Stimulated activated CD4-positive, alpha-beta T cell treated with anti-CD3 and anti-CD28 coated beads, Interleukin-4, amount 100 ng/mL, for 48 hours (primary cell): Measurements from ENCODE around the gene USP20.

ENCODE experiments used
- DNase-seq, 2 donors: peaks; one replicate each; pipeline ENCODE4 v3.0.0-alpha.2; 2020; ENCODE audit warnings: low read depth in 2 of 2

USP20 gene

DNA sequence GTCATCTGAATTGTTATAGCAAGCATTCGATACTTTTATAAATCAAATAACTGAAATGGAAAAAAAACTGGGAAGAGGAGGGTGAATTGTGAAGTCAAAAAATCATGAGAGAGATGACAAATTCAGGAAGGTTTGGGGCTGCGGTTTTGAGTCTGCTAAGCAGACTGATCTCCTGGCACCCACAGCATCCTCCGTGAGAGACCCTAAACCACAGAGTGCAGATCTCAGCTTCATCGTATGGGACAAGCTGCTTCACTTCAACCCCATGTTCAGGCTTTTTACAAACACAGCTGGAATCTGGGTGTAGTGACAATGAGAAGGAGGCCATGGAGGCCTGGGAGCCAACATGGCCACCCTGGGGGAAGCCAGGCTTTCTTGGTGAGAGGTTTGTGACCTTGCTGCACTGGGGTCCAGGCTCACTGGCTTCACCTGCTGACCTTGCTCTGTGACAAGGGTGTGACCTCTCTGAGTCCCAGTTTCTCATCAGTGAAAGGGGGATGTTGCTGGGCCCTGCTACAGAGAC is 19.4 kb downstream of the USP20 start:
- DNase-seq = no peak

- no peak for DNase-seq
Observed at GRCh38 chr9:129857207-129857606, 21.9 kb downstream of the USP20 start.

DNA sequence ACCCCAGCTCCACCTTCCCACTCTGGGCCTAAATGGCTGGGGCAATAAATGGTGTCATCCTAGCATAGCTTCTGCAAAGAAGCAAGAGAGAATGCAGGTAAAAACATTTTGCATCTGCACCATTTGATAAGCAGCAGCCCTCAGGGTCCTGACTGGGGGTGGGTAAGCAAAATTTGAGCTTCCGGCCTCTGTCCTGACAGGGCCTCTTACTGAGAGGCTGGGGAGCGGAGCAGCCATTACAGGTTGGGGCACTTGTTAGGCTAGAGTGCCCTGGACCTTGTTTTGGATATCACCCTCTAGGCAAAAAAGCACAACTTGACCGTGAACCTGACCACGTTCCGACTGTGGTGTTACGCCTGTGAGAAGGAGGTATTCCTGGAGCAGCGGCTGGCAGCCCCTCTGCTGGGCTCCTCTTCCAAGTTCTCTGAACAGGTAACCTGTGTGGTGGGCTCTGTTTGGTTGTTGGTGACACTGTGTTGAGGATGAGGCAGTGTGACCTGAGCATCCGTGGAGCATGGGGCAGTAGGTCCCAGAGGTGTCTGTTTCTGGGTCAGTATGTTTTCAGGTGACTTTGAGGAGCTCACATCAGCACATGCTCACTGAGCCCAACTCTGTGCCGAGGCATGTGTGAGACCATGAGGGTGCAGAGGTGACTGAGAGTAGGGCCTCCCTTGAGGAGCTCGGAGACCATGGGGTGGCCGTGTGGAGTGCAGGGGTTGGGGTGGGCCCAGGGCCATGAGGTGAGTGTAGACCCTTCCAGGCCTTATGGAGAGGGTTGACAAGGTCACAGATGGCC is 23.1 kb downstream of the USP20 start:
- no peak for DNase-seq

DNA sequence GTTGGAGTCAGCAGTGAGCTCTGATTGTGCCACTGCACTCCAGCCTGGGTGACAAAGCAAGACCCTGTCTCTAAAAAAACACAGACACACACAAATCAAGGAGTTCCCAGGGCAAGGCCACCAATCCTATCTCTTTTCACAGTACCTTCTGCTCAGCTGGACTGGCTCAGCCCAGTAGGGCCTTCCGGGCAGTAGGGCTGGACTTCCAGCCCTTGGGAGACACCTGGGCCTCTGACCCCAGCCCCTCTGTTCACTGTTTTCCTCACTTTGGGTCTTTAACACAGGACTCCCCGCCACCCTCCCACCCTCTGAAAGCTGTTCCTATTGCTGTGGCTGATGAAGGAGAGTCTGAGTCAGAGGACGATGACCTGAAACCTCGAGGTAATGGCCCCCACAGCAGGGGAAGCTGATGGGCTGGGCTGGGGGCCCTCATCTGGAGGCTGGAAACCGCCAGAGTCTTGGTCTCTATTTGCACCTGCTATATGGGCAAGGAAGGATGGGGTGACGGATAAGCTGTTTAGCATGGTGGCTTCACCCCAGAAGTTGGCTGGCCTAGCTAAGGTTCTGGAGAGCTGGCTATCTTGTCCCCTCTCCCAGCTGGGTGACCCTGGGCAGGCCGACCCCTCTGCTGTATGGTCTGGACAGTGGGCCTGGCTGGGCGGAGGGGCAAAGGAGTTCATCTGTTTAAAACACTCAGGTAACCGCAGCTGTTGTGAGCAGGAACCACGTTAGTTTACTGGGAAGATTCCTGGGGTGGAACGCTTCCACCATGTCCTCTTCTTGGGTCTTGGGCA is 25.6 kb downstream of the USP20 start:
- DNase-seq = peak in 1 of 2 donors; percentile 28

DNA sequence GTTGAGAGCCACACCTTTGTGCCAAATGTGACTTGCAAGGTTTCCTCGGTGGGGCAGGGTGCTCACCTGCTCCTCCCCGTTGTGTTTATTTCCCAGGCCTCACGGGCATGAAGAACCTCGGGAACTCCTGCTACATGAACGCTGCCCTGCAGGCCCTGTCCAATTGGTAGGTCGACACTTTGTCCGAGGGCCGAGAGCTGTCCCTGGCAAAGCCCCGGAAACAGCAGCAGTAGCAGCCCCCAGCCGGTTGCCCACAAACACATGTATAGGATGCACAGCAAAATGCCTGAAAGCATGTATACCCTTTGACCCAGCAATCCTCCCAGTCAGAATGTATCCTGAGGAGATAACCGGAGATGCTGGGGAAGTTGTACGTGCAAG is 26.2 kb downstream of the USP20 start:
- DNase-seq = no peak

DNA sequence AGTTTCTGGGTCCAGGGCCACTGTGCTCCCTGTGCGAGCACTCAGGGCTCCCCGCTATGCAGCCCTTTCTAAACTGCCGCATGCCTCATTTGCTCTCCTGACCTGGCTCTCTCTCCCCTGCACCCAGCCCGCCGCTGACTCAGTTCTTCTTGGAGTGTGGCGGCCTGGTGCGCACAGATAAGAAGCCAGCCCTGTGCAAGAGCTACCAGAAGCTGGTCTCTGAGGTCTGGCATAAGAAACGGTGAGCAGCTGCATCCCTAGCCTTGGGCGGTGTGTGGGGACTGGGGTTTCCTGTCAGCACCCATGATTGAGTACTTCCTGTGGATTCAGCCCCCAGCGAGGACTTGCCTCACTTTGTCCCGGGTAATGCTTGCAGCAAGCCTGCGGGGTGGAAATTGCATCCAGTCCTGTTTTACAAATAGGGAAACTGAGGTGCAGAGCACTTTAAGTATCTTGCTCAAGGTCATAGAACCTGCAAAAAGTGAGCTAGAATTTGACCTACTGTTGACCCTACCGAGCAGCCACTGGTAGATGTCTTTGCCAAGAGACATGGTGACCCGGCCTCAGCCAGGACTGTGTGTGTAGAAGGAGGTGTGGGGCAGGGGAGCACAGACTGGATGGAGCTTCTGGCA is 27.9 kb downstream of the USP20 start:
- DNase-seq = peak; percentile 44 to 60

DNA sequence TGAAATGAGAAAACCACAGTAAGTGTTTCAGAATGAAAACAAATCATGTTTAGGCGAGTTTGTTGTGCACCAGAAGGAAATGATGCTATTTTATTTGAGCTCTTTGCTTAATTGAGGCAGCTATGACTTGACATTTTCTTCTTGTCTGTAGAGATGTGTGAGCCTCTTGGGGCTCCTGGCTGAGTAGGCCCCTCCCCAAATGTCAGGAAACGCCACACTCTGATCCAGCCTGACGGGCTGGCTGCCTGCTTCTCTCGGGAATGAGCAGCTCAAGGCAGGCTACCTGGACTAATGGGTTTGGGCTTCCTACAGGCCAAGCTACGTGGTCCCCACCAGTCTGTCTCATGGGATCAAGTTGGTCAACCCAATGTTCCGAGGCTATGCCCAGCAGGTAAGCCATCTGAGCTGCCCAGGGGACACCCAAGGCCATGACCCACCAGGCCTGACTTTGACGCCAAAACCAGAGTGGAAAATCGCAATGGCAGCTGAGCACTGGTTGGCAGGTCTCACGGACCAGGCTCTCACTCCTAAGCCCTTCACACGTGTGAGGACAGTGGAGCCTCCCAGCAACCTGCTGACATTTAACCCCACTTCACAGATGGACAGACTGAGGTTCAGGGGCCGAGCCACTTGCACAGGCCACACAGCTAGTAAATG is 29.9 kb downstream of the USP20 start:
- DNase-seq = no peak

- DNase-seq = no peak
Observed at GRCh38 chr9:129865668-129866320, 30.5 kb downstream of the USP20 start.

DNA sequence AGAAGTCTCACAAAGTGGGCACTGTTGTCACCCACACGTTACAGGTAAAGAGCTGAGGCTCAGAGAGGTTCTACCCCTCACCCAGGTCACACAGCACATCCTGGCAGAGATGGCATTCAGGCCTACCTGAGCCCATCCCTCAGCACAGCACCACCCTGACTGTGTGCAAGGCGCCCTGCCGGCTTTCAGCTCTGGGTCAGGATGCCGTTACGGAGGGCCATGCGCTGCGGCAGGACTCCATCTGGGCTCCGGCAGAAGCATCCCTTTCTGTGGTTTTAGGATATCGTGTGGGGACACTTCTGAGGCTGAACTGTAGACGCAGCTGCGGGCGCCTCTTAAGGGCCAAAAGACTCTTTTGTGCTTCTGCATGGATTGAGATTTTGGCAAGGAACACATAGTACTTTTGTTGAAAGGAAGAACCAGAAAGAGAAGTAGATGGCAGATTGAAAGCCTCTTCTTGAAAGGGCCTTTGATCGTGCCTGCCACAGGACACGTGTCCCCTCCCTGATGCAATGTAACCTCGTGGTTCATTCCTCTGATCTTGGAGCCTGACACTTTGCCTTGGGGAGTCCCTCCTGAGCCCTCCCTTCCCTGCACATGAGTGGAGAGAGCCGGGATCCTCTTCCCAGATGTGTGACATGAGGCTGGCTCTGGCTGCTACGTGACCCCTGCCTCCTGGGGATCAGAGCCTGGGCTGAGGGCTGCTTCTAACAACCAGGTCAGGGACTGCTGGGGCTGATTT is 31.3 kb downstream of the USP20 start:
- peak in 1 of 2 donors; percentile 28 for DNase-seq

GRCh38 chr9:129867136-129868022 is 32.1 kb downstream of the USP20 start:
- DNase-seq = peak in 1 of 2 donors; percentile 24

DNA sequence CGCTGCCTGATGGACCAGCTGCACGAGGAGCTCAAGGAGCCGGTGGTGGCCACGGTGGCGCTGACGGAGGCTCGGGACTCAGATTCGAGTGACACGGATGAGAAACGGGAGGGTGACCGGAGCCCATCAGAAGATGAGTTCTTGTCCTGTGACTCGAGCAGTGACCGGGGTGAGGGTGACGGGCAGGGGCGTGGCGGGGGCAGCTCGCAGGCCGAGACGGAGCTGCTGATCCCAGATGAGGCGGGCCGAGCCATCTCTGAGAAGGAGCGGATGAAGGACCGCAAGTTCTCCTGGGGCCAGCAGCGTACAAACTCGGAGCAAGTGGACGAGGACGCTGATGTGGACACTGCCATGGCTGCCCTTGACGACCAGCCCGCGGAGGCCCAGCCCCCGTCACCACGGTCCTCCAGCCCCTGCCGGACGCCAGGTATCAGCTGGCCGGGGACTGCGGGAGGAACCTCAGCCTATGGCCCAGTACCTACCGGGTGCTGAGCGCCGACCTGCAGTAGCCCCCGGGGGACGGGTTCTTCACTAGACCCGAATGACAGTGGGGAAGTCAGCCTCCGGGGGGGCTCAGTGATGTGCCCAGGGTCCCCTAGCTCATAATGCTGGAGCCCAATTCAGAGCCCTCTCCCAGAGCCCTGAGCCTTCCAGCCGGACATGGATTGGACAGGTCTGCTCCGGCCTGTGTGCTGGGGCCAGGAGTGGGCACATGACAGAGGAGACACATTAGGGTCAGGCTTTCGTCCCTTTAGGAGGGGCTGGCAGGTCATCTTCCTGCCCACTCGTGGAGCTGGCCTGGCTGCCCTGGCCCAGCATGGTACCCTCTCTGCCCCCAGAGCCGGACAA is 33.0 kb downstream of the USP20 start:
- DNase-seq = no peak

GRCh38 chr9:129868872-129869486 is 33.7 kb downstream of the USP20 start:
- DNase-seq = peak; percentile 67 to 73

DNA sequence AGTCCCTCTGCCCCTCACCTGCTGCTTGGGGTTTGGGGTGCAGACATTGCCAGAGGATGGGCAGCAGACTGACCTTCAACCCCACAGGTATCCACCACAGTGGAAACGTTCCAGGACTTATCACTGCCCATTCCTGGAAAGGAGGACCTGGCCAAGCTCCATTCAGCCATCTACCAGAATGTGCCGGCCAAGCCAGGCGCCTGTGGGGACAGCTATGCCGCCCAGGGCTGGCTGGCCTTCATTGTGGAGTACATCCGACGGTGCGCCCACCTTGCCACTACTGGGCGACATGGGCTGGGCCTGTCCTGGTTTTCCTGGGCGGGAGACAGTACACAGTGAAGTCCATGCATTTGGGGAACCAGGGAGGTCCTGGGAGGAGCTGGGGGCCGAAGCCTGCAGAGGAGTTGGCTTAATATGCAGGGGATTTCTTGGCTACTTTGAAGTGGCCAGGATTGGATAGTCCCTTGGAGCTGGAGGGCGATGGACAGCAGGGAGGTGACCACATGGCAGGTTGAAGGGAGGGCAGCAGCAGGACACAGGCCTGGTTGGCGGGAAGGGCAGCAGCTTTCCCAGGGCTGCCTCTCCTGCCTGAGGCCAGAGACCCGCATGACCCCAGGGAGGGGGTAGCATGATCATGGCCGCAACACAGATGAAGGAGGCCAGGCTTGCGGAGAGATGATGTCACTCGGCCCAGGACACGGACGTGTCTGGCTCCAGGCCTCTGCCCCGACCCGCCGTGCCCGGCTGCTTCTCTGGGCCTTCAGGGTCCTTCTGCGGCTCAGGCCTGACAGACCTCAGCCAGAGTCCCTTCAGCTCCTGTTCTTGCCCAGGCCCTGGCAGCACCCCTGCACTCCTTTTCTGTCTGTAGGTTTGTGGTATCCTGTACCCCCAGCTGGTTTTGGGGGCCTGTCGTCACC is 34.6 kb downstream of the USP20 start:
- no peak for DNase-seq

- DNase-seq = no peak
Observed at GRCh38 chr9:129871046-129871445, 35.8 kb downstream of the USP20 start.

DNA sequence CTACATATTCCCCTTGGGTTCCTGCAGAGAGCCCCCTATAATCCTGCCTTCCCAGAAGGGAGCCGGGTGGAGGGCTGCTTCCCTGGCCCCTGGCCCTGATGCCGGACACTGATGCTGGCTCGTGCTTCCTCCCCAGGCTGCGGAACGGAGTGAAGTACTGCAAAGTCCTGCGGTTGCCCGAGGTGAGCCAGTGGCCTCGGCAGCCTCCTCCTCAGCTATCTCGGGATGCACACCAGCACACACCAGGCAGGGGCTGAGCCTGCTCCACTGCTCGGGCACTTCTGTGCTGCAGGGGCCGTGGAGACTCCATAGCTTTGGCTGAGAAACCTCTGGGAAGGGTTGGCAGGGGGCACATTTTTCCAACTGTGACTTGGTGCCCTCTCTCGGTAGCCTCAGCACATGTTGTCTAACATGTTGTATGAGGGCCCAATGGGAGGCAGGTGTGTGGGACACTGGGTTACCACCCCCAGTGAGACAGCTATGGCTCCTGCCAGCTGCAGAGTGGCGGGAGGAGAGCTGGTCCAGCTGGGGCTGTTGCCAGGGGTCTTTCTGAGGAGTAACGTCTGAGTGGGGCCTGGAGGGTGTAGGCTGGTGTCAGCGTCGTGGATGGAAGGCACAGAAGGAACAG is 38.4 kb downstream of the USP20 start:
- DNase-seq = no peak

DNA sequence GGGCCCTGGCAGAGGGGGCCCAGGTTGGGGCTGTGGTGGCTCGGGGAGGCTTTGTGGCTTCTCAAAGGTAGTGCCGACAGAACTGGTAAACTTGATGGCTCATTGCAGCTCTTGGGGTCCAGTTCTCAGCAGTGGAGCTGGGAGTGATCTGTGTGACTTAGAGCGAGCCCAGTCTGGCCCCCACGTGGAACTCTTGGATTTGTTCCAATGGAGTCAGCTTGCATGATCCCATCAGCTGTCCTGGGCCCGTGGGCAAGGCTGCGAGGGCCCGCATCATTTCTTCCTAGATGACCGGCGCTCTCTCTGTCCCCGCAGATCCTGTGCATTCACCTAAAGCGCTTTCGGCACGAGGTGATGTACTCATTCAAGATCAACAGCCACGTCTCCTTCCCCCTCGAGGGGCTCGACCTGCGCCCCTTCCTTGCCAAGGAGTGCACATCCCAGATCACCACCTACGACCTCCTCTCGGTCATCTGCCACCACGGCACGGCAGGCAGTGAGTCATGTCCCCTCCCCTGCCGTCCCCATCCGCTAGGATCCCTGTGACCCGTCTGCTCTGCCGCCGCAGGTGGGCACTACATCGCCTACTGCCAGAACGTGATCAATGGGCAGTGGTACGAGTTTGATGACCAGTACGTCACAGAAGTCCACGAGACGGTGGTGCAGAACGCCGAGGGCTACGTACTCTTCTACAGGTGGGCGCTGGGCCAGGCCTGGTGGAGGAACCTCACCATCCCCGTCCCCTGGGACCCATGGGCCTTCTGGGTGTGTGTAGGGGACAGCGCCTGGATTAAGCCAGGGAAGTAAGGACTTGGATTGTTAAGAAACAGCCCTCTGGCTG is 39.2 kb downstream of the USP20 start:
- no peak for DNase-seq
